NB4 (cell line): ENCODE measurements around the gene CLTA.

Source experiments
- MYC ChIP-seq: IDR thresholded peaks from 2 replicates; pipeline ENCODE4 v1.6.1; 2011; ENCODE audit warnings: low read depth, low read length
- POLR2A ChIP-seq: IDR thresholded peaks from 2 replicates; pipeline ENCODE4 v1.6.1; 2011; ENCODE audit warnings: mild to moderate bottlenecking; ENCODE audit not compliant: insufficient read length; ENCODE audit errors: extremely low read depth
- TF ChIP-seq, protein P1 (sequence below): IDR thresholded peaks from 2 replicates; pipeline ENCODE4 v1.6.1; 2011; ENCODE audit warnings: low read depth, low read length
- TF ChIP-seq, protein P2 (sequence below): IDR thresholded peaks from one replicate; pipeline ENCODE4 v1.5.1; 2012; ENCODE audit warnings: low read depth, low read length

DNA sequence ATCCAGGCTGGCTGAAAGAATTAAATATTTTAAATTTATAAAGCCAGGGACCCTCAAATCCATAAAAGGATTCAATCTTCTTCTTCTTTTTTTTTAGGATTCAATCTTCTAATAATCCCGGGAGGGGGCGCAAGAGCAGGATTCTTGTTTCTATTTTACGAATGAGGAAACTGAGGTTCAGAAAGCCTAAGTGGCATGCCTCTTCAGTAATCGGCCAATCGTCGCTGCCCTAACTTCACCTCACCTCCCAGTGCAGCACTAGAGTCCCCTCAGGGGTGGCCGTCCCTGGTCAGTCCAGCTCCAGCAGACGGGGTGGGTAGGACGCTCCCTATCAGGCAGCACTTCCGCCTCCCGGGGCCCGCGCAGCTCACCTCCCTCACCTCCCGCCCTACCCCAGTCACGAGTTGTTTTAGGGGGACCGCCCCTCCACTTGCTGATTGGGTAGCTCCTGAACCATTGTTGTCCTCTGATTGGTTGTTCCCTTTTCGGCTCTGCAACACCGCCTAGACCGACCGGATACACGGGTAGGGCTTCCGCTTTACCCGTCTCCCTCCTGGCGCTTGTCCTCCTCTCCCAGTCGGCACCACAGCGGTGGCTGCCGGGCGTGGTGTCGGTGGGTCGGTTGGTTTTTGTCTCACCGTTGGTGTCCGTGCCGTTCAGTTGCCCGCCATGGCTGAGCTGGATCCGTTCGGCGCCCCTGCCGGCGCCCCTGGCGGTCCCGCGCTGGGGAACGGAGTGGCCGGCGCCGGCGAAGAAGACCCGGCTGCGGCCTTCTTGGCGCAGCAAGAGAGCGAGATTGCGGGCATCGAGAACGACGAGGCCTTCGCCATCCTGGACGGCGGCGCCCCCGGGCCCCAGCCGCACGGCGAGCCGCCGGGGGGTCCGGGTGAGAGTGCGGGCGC, at the start of gene CLTA:
- TF ChIP-seq, protein P1, sequence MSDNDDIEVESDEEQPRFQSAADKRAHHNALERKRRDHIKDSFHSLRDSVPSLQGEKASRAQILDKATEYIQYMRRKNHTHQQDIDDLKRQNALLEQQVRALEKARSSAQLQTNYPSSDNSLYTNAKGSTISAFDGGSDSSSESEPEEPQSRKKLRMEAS = peak; percentile 59; the same call in 1 of the 2 replicates
- TF ChIP-seq, protein P2, sequence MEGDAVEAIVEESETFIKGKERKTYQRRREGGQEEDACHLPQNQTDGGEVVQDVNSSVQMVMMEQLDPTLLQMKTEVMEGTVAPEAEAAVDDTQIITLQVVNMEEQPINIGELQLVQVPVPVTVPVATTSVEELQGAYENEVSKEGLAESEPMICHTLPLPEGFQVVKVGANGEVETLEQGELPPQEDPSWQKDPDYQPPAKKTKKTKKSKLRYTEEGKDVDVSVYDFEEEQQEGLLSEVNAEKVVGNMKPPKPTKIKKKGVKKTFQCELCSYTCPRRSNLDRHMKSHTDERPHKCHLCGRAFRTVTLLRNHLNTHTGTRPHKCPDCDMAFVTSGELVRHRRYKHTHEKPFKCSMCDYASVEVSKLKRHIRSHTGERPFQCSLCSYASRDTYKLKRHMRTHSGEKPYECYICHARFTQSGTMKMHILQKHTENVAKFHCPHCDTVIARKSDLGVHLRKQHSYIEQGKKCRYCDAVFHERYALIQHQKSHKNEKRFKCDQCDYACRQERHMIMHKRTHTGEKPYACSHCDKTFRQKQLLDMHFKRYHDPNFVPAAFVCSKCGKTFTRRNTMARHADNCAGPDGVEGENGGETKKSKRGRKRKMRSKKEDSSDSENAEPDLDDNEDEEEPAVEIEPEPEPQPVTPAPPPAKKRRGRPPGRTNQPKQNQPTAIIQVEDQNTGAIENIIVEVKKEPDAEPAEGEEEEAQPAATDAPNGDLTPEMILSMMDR = peak; percentile 29
- TF ChIP-seq POLR2A (peak; percentile 84), MYC (no peak)
